GM23338 (cell line): ENCODE data around the gene GLIS2.

ENCODE experiments used
- ETS1 ChIP-seq: IDR thresholded peaks from 2 replicates; pipeline ENCODE4 v1.6.1; 2016; ENCODE audit warnings: antibody characterized with exemption
- EZH2 ChIP-seq: fragments of 200-600 bp; sonication (generic); IDR thresholded peaks from one replicate; pipeline ENCODE4 v1.8.0; 2017; ENCODE audit warnings: antibody characterized with exemption, mild to moderate bottlenecking, low read depth; ENCODE audit not compliant: unreplicated experiment

- no peak for TF ChIP-seq ETS1
- TF ChIP-seq EZH2, result no peak
Observed at GRCh38 chr16:4332623-4333307, 16.9 kb downstream of the GLIS2 start.
